Tibial nerve (tissue), 4 donors: Measurements from ENCODE around the gene WDR81. TPM values are rescaled to one million over a fixed set of nuclear protein-coding genes. Genes with fewer than 3 reads are reported as not detected.

ENCODE experiments used
- DNase-seq, 2 donors: peaks; one replicate each; pipeline ENCODE4 v3.0.0-alpha.2; 2019; ENCODE audit warnings: low spot score in 2 of 2
- H3K27ac ChIP-seq, 4 donors: fragments of 200-600 bp; sonication (generic) in 3 of 4; one replicate each; pipeline ENCODE4 v1.5.1; 2017 to 2019; ENCODE audit warnings: mild to moderate bottlenecking in 1 of 4
- H3K27me3 ChIP-seq, 2 donors: fragments of 200-600 bp; sonication (generic) in 1 of 2; one replicate each; pipeline versions ENCODE4 v1.5.1 to v1.6.0; 2017 to 2019
- H3K36me3 ChIP-seq, 3 donors: fragments of 200-600 bp; sonication (generic); one replicate each; pipeline ENCODE4 v1.5.1; 2018 to 2019
- H3K4me1 ChIP-seq, 4 donors: fragments of 200-600 bp; sonication (generic) in 3 of 4; one replicate each; pipeline ENCODE4 v1.5.1; 2017 to 2019
- H3K4me3 ChIP-seq, 4 donors: fragments of 200-600 bp; sonication (generic) in 3 of 4; one replicate each; pipeline ENCODE4 v1.5.1; 2017 to 2019; ENCODE audit warnings: mild to moderate bottlenecking in 1 of 4, moderate library complexity in 1 of 4
- H3K9me3 ChIP-seq, 4 donors: fragments of 200-600 bp; sonication (generic) in 3 of 4; one replicate each; pipeline ENCODE4 v1.5.1; 2017 to 2019
- CTCF ChIP-seq, 5 experiments: fragments of 200-600 bp in 3 of 5; fragments of 450-650 bp in 2 of 5; sonication (generic) in 3 of 5; IDR thresholded peaks; one replicate each; pipeline ENCODE4 v1.5.1; 2016 to 2019; ENCODE audit warnings: antibody characterized with exemption in 5 of 5, mild to moderate bottlenecking in 3 of 5, moderate library complexity in 2 of 5
- EP300 ChIP-seq, 2 donors: sonication (generic); formaldehyde crosslinking; IDR thresholded peaks; one replicate each; pipeline ENCODE4 v1.6.1; 2017; ENCODE audit warnings: antibody characterized with exemption in 2 of 2, mild to moderate bottlenecking in 1 of 2
- POLR2A ChIP-seq, 2 donors: fragments of 450-650 bp; IDR thresholded peaks; one replicate each; pipeline ENCODE4 v1.6.1; 2017; ENCODE audit warnings: antibody characterized with exemption in 2 of 2, mild to moderate bottlenecking in 2 of 2, moderate library complexity in 2 of 2
- WGBS, 2 donors: methylation state at CpG; one replicate each; pipeline ENCODE4 v1.1.5; 2018; 5-methylcytosine and 5-hydroxymethylcytosine counted together
- total RNA-seq, 4 donors: library from RNA; depleted of rRNA; stranded (reverse); fragments of >200 nt; gene quantifications; one replicate each; pipeline ENCODE4 v1.1.0, GENCODE V29; 2016

Gene WDR81
- total RNA-seq, 4 donors from 2014 or later: 54.4 to 111 (median 92.0) TPM

DNA sequence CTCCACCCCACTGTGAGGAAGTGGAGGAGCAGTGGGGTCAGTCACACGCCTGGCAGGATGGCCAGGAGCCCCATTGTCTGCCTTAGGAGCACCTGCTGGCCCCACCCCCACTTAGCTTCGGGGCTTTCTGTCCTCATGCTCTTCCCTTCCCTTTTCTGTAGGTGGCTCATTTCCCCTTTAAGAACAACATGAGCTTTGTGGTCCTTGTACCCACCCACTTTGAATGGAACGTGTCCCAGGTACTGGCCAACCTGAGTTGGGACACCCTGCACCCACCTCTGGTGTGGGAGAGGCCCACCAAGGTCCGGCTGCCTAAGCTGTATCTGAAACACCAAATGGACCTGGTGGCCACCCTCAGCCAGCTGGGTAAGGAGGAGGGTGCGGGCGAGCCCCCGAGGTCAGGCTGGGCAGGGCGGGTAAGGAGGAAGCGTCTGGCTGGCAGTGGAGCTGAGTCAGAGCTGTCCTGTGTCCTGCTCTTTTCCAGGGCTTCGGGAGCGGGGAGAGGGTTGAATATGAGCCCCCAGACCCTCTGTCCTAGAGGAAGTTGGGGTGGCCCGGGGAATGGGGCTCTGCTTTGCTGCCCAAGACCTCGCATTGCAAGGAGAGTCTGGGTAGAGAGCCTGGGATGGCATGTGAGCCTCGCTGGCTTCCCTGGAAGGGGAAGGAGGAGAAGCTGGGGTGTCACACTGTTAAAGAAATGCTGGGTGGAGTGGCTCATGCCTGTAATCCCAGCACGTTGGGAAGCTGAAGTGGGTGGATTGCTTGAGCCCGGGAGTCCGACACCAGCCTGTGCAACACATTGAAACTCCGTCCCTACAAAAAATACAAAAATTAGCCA, 28.1 kb downstream of the WDR81 start:
- Histone ChIP-seq H3K27ac (peak overlapping the region in 3 of 4 donors; percentile 28 to 78 (median 62)), H3K9me3 (no peaks in the 10 kb centered on the region), H3K36me3 (no peaks in the 10 kb centered on the region), H3K4me3 (peak overlapping the region in 1 of 4 donors; percentile 30), H3K27me3 (no peaks in the 10 kb centered on the region), H3K4me1 (peaks cover 0 to 13% (median 4%) of the 10 kb centered on the region in 4 donors)
- TF ChIP-seq POLR2A (IDR thresholded peaks at IDR 0.05) (no peak), CTCF (IDR thresholded peaks at IDR 0.05) (no peak), EP300 (IDR thresholded peaks at IDR 0.05) (peak in 1 of 2 donors; percentile 59)
- no peak for DNase-seq
- 51 to 58% methylated on average over 16 to 18 of the region's 18 CpGs for WGBS, 2 donors

DNA sequence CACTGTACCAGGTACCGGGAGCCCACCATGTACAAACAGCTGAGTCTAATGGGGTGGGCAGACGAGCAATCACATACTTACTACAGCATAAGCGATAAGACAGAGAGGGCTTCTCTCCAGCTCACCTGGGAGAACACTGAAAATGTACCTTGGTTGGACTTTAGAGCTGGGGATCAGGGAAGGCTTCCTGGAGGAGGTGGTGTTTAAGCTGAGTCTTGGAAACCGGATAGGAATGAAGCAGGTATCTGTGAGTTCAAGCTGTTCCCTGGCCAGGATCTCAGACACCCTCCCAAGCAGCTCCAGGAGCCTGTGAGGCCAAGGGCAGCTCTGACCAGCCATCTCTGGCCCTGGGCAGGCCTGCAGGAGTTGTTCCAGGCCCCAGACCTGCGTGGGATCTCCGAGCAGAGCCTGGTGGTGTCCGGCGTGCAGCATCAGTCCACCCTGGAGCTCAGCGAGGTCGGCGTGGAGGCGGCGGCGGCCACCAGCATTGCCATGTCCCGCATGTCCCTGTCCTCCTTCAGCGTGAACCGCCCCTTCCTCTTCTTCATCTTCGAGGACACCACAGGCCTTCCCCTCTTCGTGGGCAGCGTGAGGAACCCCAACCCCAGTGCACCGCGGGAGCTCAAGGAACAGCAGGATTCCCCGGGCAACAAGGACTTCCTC, 29.4 kb downstream of the WDR81 start:
- WGBS, 2 donors: 74 to 85% methylated on average over 21 of the region's 23 CpGs
- Histone ChIP-seq H3K9me3 (no peaks in the 10 kb centered on the region), H3K27me3 (no peaks in the 10 kb centered on the region), H3K4me3 (no peak overlapping the region), H3K4me1 (peaks cover 0 to 11% (median 4%) of the 10 kb centered on the region in 4 donors), H3K27ac (peak overlapping the region in 1 of 4 donors; percentile 33), H3K36me3 (no peaks in the 10 kb centered on the region)
- TF ChIP-seq POLR2A (IDR thresholded peaks at IDR 0.05) (no peak), CTCF (IDR thresholded peaks at IDR 0.05) (no peak), EP300 (IDR thresholded peaks at IDR 0.05) (no peak)
- no peak for DNase-seq

GRCh38 chr17:1754430-1755112, 30.1 kb downstream of the WDR81 start:
- peak overlapping the region in 1 of 4 donors; percentile 33 for H3K27ac ChIP-seq
- H3K9me3 ChIP-seq: no peaks in the 10 kb centered on the region
- TF ChIP-seq EP300 (IDR thresholded peaks at IDR 0.05): no peak
- no peak for TF ChIP-seq CTCF (IDR thresholded peaks at IDR 0.05)
- TF ChIP-seq POLR2A (IDR thresholded peaks at IDR 0.05): no peak
- H3K4me3 ChIP-seq: no peak overlapping the region
- H3K4me1 ChIP-seq: peaks cover 0 to 11% (median 4%) of the 10 kb centered on the region in 4 donors
- no peak for DNase-seq
- no peaks in the 10 kb centered on the region for H3K36me3 ChIP-seq
- H3K27me3 ChIP-seq: peaks cover 0 to 6% of the 10 kb centered on the region in 2 donors
- 60 to 70% methylated on average over 19 to 25 of the region's 25 CpGs for WGBS, 2 donors

- H3K4me3 ChIP-seq: no peak overlapping the region
Measured at GRCh38 chr17:1755252-1755826, 30.8 kb downstream of the WDR81 start.

More at GRCh38 chr17:1755252-1755826, 30.8 kb downstream of the WDR81 start:
- H3K4me1 ChIP-seq: peaks cover 0 to 11% (median 4%) of the 10 kb centered on the region in 4 donors
- no peaks in the 10 kb centered on the region for H3K9me3 ChIP-seq
- H3K27ac ChIP-seq: peak overlapping the region in 1 of 4 donors; percentile 20
- TF ChIP-seq EP300 (IDR thresholded peaks at IDR 0.05): no peak
- TF ChIP-seq CTCF (IDR thresholded peaks at IDR 0.05): no peak
- no peak for TF ChIP-seq POLR2A (IDR thresholded peaks at IDR 0.05)
- whole genome bisulfite sequencing, 2 donors: 46 to 60% methylated on average over 7 to 17 of the region's 20 CpGs
- no peaks in the 10 kb centered on the region for H3K36me3 ChIP-seq
- no peak for DNase-seq
- H3K27me3 ChIP-seq: peaks cover 0 to 7% of the 10 kb centered on the region in 2 donors
